HUES6 (cell line): ENCODE results near the gene MAMDC4.
A peak's percentile ranks its signal among the peaks of the same experiment; 100 is the strongest.

Experiments used
- H3K27ac ChIP-seq: 2 replicates; pipeline ENCODE4 v1.7.0; 2013; ENCODE audit warnings: low read depth, mild to moderate bottlenecking, low read length, inconsistent platforms
- H3K27me3 ChIP-seq: 2 replicates; pipeline ENCODE4 v1.6.1; 2013; ENCODE audit warnings: low read length; ENCODE audit not compliant: control insufficient read depth, insufficient read depth
- H3K36me3 ChIP-seq: 2 replicates; pipeline ENCODE4 v1.6.1; 2013; ENCODE audit warnings: low read length; ENCODE audit not compliant: control insufficient read depth, insufficient read depth
- H3K4me1 ChIP-seq: 2 replicates; pipeline ENCODE4 v1.6.1; 2013; ENCODE audit warnings: low read length; ENCODE audit not compliant: control insufficient read depth, insufficient read depth
- H3K4me3 ChIP-seq: 2 replicates; pipeline ENCODE4 v1.5.1; 2013; ENCODE audit warnings: low read depth, low read length
- H3K9ac ChIP-seq: one replicate; pipeline ENCODE4 v1.6.1; 2013; ENCODE audit warnings: mild to moderate bottlenecking, low read length
- H3K9me3 ChIP-seq: 2 replicates; pipeline ENCODE4 v1.6.1; 2013; ENCODE audit warnings: low read depth, low read length; ENCODE audit not compliant: control insufficient read depth, insufficient read depth

MAMDC4 gene

DNA sequence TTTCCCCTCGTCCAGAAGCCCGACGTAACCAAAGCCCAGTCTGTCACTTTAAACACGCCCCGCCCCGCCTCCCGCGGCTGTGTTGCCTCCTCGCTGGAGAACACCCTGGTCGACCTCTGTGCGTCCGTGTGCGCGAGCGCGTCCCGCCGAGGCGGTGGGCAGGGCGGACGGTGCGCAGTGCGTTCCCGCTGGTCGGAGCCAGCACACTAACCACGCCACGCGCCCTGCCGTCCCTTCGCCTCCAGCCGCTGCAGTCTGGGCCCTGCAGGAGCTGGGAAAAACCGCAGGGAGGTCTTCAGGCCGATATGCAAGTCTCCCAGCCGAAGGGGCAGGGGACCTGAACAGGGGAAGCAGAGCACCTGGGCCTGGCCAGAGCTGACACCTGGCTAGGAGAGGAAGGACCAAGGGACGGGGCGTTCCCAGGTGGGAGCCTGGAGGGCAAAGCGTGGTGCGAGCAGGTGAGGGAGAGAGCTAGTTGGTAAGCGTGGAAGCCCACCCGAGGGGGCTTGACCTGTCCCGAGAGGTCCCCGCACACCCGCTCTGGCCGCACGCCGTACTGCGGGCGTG, 4.2 kb upstream of the MAMDC4 start:
- H3K9ac ChIP-seq, result peak overlapping the region; percentile 84
- H3K9me3 ChIP-seq, result no peaks in the 10 kb centered on the region
- H3K27me3 ChIP-seq, result peaks cover 5% of the 10 kb centered on the region; the same call in 1 of the 2 replicates
- peaks cover 20% of the 10 kb centered on the region for H3K36me3 ChIP-seq
- peak overlapping the region; percentile 97 for H3K4me3 ChIP-seq
- H3K27ac ChIP-seq, result peak overlapping the region; percentile 89; the same call in 1 of the 2 replicates
- peaks cover 9% of the 10 kb centered on the region for H3K4me1 ChIP-seq

DNA sequence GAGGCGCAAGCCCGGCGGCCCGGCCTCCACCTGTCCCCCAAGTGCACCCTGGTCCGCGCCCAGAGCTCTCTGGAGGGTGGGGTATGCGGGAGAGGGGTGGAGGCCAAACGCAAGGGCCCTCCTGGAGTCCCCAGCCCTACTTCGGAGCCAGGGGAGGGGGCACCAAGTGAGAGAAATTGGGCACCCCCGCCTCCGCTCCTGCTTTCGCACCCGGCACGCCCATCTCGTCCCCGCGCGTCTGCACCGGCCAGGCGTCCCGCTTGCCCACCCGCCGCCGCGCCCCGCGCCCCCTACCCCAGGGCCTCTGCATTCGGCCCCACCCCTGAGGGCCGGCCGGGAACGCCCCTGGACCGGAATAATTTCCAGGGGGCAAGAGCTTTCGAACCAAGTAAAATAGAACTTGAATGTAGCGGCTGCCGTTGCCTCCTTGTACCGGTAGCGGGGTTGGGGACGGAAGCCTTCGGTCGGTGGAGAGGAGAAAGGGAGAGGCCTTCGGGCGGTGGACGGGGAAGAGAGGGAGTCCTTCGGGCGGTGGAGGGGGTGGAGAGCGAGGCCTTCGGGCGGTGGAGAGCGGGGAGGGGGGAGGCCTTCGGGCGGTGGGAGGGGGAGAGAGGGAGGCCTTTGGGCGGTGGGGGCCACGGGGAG, 3.6 kb upstream of the MAMDC4 start:
- Histone ChIP-seq H3K27ac (peak overlapping the region; percentile 89; the same call in 1 of the 2 replicates), H3K9me3 (no peaks in the 10 kb centered on the region), H3K4me3 (peak overlapping the region; percentile 97), H3K9ac (peak overlapping the region; percentile 84), H3K4me1 (peaks cover 9% of the 10 kb centered on the region), H3K27me3 (peaks cover 5% of the 10 kb centered on the region; the same call in 1 of the 2 replicates), H3K36me3 (peaks cover 20% of the 10 kb centered on the region)

DNA sequence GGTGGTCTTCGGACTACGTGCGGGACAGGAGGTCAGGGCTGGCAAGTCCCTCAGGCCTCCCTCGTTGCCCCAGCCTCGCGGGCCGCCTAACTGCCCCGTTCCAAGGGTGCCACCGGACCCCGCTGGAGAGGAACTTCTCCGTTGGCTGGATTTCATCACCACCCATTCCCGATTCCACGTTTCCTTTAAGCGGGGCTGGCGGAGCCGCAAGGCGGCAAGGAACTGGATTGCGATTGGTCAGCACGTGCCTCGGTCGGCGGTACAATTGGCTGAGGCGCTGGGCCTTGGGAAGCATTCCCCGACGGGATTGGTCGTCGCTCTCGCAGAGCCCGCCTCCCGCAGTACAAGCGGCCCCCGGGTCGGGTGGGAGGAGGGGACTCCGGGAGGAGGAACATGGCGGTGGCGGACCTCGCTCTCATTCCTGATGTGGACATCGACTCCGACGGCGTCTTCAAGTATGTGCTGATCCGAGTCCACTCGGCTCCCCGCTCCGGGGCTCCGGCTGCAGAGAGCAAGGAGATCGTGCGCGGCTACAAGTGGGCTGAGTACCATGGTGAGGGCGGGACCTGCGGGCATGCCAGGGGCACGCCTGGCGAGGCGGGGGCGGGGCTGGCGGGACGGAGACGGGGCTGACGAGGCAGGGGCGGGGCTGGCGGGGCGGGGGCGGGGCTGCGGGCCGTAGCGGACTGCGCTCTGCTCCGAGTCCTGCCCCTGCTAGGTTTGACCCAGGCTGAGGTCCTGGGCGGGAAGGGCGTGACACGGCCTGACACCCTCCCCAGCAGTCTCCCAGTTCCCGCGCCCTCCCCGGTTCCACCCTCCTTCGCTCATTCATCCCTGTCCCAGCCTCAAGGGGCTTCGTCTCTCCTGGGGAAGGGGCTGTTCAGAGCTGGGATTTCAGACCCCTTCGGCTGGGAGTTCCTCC, 2.8 kb upstream of the MAMDC4 start, which contains the start of gene PHPT1:
Gene PHPT1, plus strand, starts transcription at position 372 of the 922 bp plus-strand sequence. Its CDS starts 22 bp downstream, at position 394.
- H3K9ac ChIP-seq, result peak within 1 kb of the TSS; percentile 84
- H3K9me3 ChIP-seq, result no peaks in the 10 kb centered on the region
- peaks cover 5% of the 10 kb centered on the region; the same call in 1 of the 2 replicates for H3K27me3 ChIP-seq
- H3K4me3 ChIP-seq, result peak within 1 kb of the TSS; percentile 97
- H3K27ac ChIP-seq, result peak within 1 kb of the TSS; percentile 89
- H3K4me1 ChIP-seq, result peaks cover 9% of the 10 kb centered on the region
- H3K36me3 ChIP-seq, result peaks cover 20% of the 10 kb centered on the region

DNA sequence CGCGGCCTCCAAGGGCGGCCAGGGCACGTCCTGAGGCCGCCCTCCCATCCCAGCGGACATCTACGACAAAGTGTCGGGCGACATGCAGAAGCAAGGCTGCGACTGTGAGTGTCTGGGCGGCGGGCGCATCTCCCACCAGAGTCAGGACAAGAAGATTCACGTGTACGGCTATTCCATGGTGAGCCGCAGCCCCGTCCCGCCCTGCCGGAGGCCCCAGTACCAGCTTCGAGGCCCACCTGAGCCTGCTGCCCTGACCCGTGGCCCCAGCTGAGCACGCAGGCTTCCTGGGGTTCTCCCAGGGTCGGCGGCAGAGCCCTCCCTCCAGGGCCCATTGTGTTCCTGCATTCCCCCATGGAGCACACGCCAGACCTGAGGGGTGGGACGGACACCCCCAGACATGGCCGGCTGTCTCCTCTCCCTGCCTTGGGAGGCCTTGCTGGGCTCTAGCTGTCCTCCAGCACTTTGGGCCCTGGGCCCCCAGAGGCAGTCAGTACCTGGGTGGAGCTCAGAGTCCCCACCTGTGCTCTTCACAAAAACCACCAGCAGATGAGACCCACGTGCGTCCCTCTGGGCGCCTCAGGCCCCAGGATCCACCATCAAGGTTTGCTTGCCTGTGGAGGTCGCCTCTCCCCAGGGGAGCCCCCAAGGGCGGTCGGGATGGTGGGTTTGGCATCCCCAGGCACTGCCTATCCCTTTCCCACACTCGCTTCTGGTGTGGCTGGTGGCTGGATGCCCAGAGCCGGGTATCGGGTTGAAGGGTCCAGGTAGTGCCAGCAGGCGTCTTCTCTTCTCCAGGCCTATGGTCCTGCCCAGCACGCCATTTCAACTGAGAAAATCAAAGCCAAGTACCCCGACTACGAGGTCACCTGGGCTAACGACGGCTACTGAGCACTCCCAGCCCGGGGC, 1.9 kb upstream of the MAMDC4 start:
- H3K36me3 ChIP-seq, result peaks cover 20% of the 10 kb centered on the region
- peak overlapping the region; percentile 78 for H3K9ac ChIP-seq
- peaks cover 9% of the 10 kb centered on the region for H3K4me1 ChIP-seq
- no peaks in the 10 kb centered on the region for H3K9me3 ChIP-seq
- no peak overlapping the region for H3K27ac ChIP-seq
- peaks cover 5% of the 10 kb centered on the region; the same call in 1 of the 2 replicates for H3K27me3 ChIP-seq
- peak overlapping the region; percentile 97 for H3K4me3 ChIP-seq

DNA sequence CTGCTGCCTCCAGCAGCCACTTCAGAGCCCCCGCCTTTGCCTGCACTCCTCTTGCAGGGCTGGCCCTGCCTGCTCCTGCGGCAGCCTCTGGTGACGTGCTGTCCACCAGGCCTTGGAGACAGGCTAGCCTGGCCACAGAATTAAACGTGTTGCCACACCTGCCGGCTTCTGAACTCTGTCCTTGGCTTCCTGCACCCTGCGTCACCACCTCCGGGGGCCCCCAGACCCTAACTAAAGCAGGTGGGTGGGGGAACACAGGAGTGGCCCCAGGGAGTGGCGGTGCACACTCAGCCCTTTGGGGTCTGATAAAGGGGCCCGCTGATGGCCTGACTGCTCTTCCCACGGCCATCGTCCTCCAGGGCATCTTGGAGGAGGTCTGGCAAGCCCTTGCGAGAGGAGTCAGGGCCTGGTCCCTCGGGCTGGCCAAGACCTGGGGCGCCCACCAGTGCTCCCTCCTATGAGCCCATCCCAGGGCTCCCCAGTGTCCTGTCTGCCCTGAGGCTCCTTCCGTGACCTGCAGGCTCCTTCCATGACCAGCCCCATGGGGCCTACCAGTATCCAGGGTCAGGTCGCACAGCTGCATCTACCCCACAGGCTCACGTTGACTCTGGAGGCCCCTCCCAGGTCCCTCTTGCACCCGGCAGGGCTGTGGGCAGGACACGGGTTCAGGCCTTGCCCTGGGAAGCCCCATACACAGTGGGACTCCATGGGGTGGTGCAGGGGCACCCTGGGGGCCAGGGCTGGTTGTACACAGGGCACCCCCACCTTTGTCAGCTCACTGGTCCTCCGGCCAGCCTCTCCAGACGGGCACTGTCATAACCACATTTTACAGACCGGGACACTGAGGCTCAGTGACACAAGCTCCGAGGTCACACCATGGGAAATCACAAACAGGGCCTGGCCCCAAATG, 1.0 kb upstream of the MAMDC4 start:
- H3K27ac ChIP-seq, result no peak overlapping the region
- H3K36me3 ChIP-seq, result peaks cover 20% of the 10 kb centered on the region
- peaks cover 9% of the 10 kb centered on the region for H3K4me1 ChIP-seq
- no peak overlapping the region for H3K4me3 ChIP-seq
- no peak overlapping the region for H3K9ac ChIP-seq
- peaks cover 5% of the 10 kb centered on the region; the same call in 1 of the 2 replicates for H3K27me3 ChIP-seq
- no peaks in the 10 kb centered on the region for H3K9me3 ChIP-seq

DNA sequence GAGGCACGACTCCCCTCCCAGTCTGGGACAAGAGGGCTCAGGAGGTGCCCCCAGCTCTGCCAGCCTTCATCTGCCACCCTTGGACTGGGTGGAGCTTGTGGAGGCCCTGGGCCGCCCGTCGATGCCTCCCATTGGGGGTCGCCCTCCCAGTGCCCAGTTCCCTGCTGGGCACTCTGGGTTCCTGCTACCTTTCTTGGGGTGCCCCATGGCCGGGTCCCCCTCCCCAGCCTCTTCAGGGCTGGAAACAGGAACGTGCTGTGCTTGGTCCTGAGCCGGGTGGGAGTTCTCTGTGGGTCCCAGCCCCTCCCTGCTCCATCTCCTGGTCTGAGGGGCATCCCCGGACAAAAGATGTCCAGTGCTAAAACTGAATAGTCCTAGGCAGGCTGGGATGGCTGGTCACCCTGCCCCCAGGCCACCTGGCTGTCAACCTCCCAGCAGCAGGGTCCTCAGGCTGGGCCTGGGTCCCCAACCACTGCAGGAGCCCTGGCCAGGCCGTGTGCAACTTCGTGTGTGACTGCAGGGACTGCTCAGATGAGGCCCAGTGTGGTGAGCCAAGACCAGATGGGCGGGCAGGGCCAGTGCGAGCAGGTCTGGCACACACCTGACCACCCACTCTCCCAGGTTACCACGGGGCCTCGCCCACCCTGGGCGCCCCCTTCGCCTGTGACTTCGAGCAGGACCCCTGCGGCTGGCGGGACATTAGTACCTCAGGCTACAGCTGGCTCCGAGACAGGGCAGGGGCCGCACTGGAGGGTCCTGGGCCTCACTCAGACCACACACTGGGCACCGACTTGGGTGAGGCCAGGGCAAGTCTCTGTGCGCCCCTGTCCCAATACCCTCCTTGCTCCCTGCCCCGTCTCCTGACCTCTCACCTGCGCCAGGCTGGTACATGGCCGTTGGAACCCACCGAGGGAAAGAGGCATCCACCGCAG, 784 bp downstream of the MAMDC4 start:
- H3K27me3 ChIP-seq, result no peaks in the 10 kb centered on the region
- no peak overlapping the region for H3K4me3 ChIP-seq
- H3K36me3 ChIP-seq, result peaks cover 20% of the 10 kb centered on the region
- H3K27ac ChIP-seq, result no peak overlapping the region
- no peak overlapping the region for H3K9ac ChIP-seq
- H3K9me3 ChIP-seq, result no peaks in the 10 kb centered on the region
- peaks cover 9% of the 10 kb centered on the region for H3K4me1 ChIP-seq

DNA sequence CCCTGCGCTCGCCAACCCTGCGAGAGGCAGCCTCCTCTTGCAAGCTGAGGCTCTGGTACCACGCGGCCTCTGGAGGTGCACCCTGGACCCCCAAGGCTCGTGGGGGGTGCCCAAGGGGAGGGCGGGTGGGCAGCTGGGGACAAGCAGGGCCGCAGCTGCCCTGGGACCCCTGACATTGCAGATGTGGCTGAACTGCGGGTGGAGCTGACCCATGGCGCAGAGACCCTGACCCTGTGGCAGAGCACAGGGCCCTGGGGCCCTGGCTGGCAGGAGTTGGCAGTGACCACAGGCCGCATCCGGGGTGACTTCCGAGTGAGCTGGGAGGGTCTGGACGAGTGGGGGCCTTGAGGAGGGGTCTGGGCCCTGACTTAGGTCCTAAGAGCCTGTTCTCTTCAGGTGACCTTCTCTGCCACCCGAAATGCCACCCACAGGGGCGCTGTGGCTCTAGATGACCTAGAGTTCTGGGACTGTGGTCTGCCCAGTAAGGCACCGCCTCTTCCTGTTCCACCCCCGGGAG, 1.5 kb downstream of the MAMDC4 start:
- Histone ChIP-seq H3K9me3 (no peaks in the 10 kb centered on the region), H3K4me3 (no peak overlapping the region), H3K27me3 (no peaks in the 10 kb centered on the region), H3K9ac (no peak overlapping the region), H3K4me1 (peaks cover 9% of the 10 kb centered on the region), H3K36me3 (peaks cover 21% of the 10 kb centered on the region), H3K27ac (no peak overlapping the region)

DNA sequence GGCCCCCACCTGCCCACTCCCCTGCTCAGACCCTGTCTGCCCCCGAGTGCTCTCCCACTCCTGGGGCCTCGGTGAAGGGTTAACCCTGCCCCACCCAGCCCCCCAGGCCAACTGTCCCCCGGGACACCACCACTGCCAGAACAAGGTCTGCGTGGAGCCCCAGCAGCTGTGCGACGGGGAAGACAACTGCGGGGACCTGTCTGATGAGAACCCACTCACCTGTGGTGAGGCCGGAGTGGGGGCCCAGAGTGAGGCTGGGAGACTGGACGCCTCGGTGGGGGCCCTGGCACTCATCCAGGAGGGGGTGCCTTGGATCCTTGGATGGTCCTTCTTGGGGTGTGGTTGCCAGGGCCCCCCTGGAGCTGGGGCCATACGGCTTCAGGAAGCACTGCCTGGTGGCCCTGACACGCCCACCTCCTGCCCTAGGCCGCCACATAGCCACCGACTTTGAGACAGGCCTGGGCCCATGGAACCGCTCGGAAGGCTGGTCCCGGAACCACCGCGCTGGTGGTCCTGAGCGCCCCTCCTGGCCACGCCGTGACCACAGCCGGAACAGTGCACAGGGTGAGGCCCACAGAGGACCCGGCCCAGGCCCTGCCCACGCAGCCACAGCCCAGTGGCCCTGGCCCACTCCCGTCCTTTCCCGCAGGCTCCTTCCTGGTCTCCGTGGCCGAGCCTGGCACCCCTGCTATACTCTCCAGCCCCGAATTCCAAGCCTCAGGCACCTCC, 2.1 kb downstream of the MAMDC4 start:
- Histone ChIP-seq H3K9ac (no peak overlapping the region), H3K27me3 (no peaks in the 10 kb centered on the region), H3K27ac (no peak overlapping the region), H3K4me3 (no peak overlapping the region), H3K4me1 (peaks cover 9% of the 10 kb centered on the region), H3K9me3 (no peaks in the 10 kb centered on the region), H3K36me3 (peaks cover 27% of the 10 kb centered on the region)
